GM23338 (cell line): ENCODE results near the gene SNAI1. TPM values are rescaled to one million over a fixed set of nuclear protein-coding genes. Genes with fewer than 3 reads are reported as not detected.

ENCODE experiments used
- ATAC-seq: fragments of 200-7000 bp; cut with Tn5 transposase; 3 replicates; pipeline ENCODE4 v1.9.1; 2020
- DNase-seq: peaks from one replicate; pipeline ENCODE4 v3.0.0-alpha.2; 2015; ENCODE audit warnings: low spot score
- H2AFZ ChIP-seq: fragments of 200-600 bp; sonication (generic); 2 replicates; pipeline ENCODE4 v1.8.0; 2016; ENCODE audit warnings: antibody characterized with exemption, mild to moderate bottlenecking, moderate library complexity
- H3F3A ChIP-seq: fragments of 200-600 bp; sonication (generic); replicated peaks from 2 replicates; pipeline ENCODE4 v1.8.0; 2017; ENCODE audit warnings: antibody characterized with exemption, mixed run types, low read depth
- H3K27ac ChIP-seq: fragments of 200-600 bp; sonication (generic); 2 replicates; pipeline ENCODE4 v1.6.1; 2016; ENCODE audit warnings: low read depth
- H3K27me3 ChIP-seq: fragments of 200-600 bp; sonication (generic); 2 replicates; pipeline ENCODE4 v1.8.0; 2016; ENCODE audit warnings: mild to moderate bottlenecking, mixed run types, moderate library complexity; ENCODE audit not compliant: insufficient read depth
- H3K36me3 ChIP-seq: fragments of 200-600 bp; sonication (generic); 2 replicates; pipeline ENCODE4 v1.8.0; 2016; ENCODE audit warnings: mild to moderate bottlenecking; ENCODE audit not compliant: insufficient read depth
- H3K4me1 ChIP-seq: fragments of 200-600 bp; sonication (generic); 2 replicates; pipeline ENCODE4 v1.8.0; 2016; ENCODE audit warnings: mild to moderate bottlenecking, moderate library complexity; ENCODE audit not compliant: insufficient read depth
- H3K4me2 ChIP-seq: fragments of 200-600 bp; sonication (generic); 2 replicates; pipeline ENCODE4 v1.7.1; 2017; ENCODE audit warnings: mixed run types
- H3K4me3 ChIP-seq: fragments of 200-600 bp; sonication (generic); 2 replicates; pipeline ENCODE4 v1.6.1; 2016; ENCODE audit warnings: mixed run types
- H3K79me2 ChIP-seq: fragments of 200-600 bp; sonication (generic); replicated peaks from 2 replicates; pipeline ENCODE4 v1.8.0; 2017; ENCODE audit warnings: mild to moderate bottlenecking; ENCODE audit not compliant: insufficient read depth
- H3K9me2 ChIP-seq: fragments of 200-600 bp; sonication (generic); 2 replicates; pipeline ENCODE4 v1.8.0; 2017; ENCODE audit not compliant: insufficient read depth
- H4K20me1 ChIP-seq: fragments of 200-600 bp; sonication (generic); replicated peaks from 2 replicates; pipeline ENCODE4 v1.8.0; 2017; ENCODE audit warnings: mild to moderate bottlenecking; ENCODE audit not compliant: insufficient read depth
- H3K27ac Mint-ChIP-seq: 2 replicates; pipeline ENCODE4 v1.8.0; 2020; ENCODE audit warnings: inconsistent platforms, mild to moderate bottlenecking, moderate library complexity, mixed read lengths
- H3K27me3 Mint-ChIP-seq: 3 replicates; pipeline ENCODE4 v1.8.0; 2022; ENCODE audit warnings: low read depth, mild to moderate bottlenecking, moderate library complexity, mixed read lengths, inconsistent platforms; ENCODE audit not compliant: insufficient read depth, poor library complexity
- H3K36me3 Mint-ChIP-seq: 3 replicates; pipeline ENCODE4 v1.8.0; 2021; ENCODE audit warnings: low read depth, mild to moderate bottlenecking, inconsistent platforms, moderate library complexity, mixed read lengths
- H3K4me1 Mint-ChIP-seq: 3 replicates; pipeline ENCODE4 v1.8.0; 2020; ENCODE audit warnings: mild to moderate bottlenecking, inconsistent platforms, mixed read lengths
- H3K4me3 Mint-ChIP-seq: 3 replicates; pipeline ENCODE4 v1.8.0; 2021; ENCODE audit warnings: moderate library complexity, mild to moderate bottlenecking, inconsistent platforms, mixed read lengths
- H3K9me3 Mint-ChIP-seq: 3 replicates; pipeline ENCODE4 v1.8.0; 2020; ENCODE audit warnings: moderate library complexity, mild to moderate bottlenecking, inconsistent platforms, mixed read lengths
- CREB1 ChIP-seq: fragments of 250-450 bp; sonication (Bioruptor Pico); IDR thresholded peaks from 2 replicates; pipeline ENCODE4 v1.5.0; 2020; ENCODE audit warnings: low read depth, mild to moderate bottlenecking, moderate library complexity
- EZH2 ChIP-seq: fragments of 200-600 bp; sonication (generic); IDR thresholded peaks from one replicate; pipeline ENCODE4 v1.8.0; 2017; ENCODE audit warnings: antibody characterized with exemption, mild to moderate bottlenecking, low read depth; ENCODE audit not compliant: unreplicated experiment
- EZH2phosphoT487 ChIP-seq: fragments of 200-600 bp; sonication (generic); IDR thresholded peaks from one replicate; pipeline ENCODE4 v1.8.1; 2018; ENCODE audit warnings: antibody characterized with exemption; ENCODE audit not compliant: unreplicated experiment
- JUNB ChIP-seq: IDR thresholded peaks from one replicate; pipeline ENCODE4 v1.6.1; 2016; ENCODE audit warnings: antibody characterized with exemption; ENCODE audit not compliant: unreplicated experiment
- NANOG ChIP-seq: IDR thresholded peaks from 2 replicates; pipeline ENCODE4 v1.6.1; 2016; ENCODE audit warnings: antibody characterized with exemption, borderline replicate concordance
- POLR2AphosphoS5 ChIP-seq: IDR thresholded peaks from 2 replicates; pipeline ENCODE4 v1.6.1; 2016; ENCODE audit warnings: antibody characterized with exemption, low read depth
- STAT1 ChIP-seq: IDR thresholded peaks from one replicate; pipeline ENCODE4 v1.6.1; 2016; ENCODE audit warnings: antibody characterized with exemption; ENCODE audit not compliant: unreplicated experiment
- ZNF114 ChIP-seq: fragments of 250-450 bp; sonication (Bioruptor Pico); IDR thresholded peaks from 2 replicates; pipeline ENCODE4 v1.5.0; 2020; ENCODE audit warnings: mild to moderate bottlenecking, moderate library complexity
- ZNF331 ChIP-seq: fragments of 250-450 bp; sonication (Bioruptor Pico); IDR thresholded peaks from 2 replicates; pipeline ENCODE4 v1.5.0; 2020; ENCODE audit warnings: low read depth, mild to moderate bottlenecking, moderate library complexity
- polyA plus RNA-seq: library from polyadenylated mRNA; unstranded; fragments of >200 nt; fragmentation: Nextera tagmentation; extraction: Ambion mirVana; gene quantifications from 2 replicates; pipeline ENCODE4 v1.2.1, GENCODE V29; 2016
- total RNA-seq: library from RNA; depleted of rRNA; stranded (reverse); fragments of >200 nt; shearing (Covaris generic); gene quantifications from 2 replicates; pipeline ENCODE4 v1.2.3, GENCODE V29; 2014
- TF ChIP-seq, protein P1 (sequence below): IDR thresholded peaks from one replicate; pipeline ENCODE4 v1.6.1; 2018; ENCODE audit warnings: antibody characterized with exemption; ENCODE audit not compliant: unreplicated experiment
- TF ChIP-seq, protein P2 (sequence below), 2 experiments: fragments of 200-600 bp in 1 of 2; sonication (generic) in 1 of 2; conservative IDR thresholded peaks; 2 replicates each; pipeline versions ENCODE4 v1.5.1 to v1.6.1; 2016 to 2017; ENCODE audit warnings: antibody characterized with exemption in 2 of 2, low read depth in 2 of 2, mild to moderate bottlenecking in 2 of 2, moderate library complexity in 1 of 2
- TF ChIP-seq, protein P3 (sequence below): fragments of 250-450 bp; sonication (Bioruptor Pico); IDR thresholded peaks from 2 replicates; pipeline ENCODE4 v1.5.0; 2020; ENCODE audit warnings: mild to moderate bottlenecking, moderate library complexity
- TF ChIP-seq, protein P4 (sequence below): IDR thresholded peaks from 2 replicates; pipeline ENCODE4 v1.6.1; 2016; ENCODE audit warnings: antibody characterized with exemption

SNAI1 gene
- total and polyA plus RNA-seq, 2 experiments from 2014 or later: 4.2 to 8.4 TPM

DNA sequence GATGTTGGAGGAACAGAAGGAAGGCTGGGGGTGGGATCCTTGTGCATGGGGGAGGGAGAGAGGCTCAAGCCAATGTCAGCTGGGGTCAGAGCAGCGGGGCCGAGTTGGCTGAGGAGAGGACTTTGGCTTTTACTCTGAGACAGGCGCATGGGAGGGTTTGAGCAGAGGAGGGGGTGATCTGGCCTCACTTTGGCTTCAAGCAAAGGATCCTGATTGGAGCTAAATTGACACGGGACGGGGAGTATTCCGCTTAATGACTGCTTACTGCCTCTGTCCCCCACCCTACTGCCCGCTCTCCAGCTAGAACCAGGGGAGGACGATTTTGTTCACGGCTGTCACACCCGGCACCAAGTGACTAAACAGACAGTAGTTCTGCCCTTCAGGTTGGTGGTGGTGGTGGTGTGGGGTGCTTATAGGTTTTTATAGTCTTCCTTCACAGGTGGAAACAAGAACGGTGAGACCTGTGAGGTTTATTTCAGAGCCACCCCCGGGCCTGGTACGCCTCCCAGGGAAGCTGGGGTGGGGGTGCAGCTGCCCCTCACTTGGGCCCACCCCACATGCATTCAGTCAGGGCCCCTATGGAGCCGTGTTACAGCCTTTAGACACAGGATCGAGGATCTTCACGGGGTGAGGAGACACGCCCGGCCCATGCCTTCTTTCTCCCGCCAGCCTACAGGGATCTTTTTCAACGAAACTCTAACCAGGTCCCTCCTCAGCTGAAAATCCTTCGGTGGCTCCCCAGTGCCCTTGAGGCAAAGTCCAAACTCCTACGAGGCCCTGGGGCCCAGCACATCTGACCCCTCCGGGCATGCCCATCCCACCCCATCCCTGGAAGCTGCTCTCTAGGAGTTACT lies 1.3 kb upstream of the SNAI1 start:
- Mint-ChIP-seq H3K27me3 (peaks cover 42% of the 10 kb centered on the region), H3K9me3 (peaks cover 3% of the 10 kb centered on the region; the same call in 1 of the 3 replicates), H3K36me3 (peaks cover 16% of the 10 kb centered on the region), H3K27ac (no peak overlapping the region), H3K4me3 (peak overlapping the region; percentile 62), H3K4me1 (peaks cover 60% of the 10 kb centered on the region)
- Histone ChIP-seq H3F3A (0 out of 2 replicates have a peak, but pooled peaks cover 14% of the 10 kb centered on the region), H3K79me2 (peaks cover 9% of the 10 kb centered on the region), H3K9me2 (no peaks in the 10 kb centered on the region), H2AFZ (peak overlapping the region; percentile 97; the same call in 1 of the 2 replicates), H3K27ac (no peak overlapping the region), H4K20me1 (0 out of 2 replicates have a peak, but pooled peaks cover 5% of the 10 kb centered on the region), H3K36me3 (no peaks in the 10 kb centered on the region), H3K4me3 (peak overlapping the region; percentile 90), H3K4me2 (peak overlapping the region; percentile 86), H3K4me1 (peaks cover 52% of the 10 kb centered on the region), H3K27me3 (peaks cover 41% of the 10 kb centered on the region)
- TF ChIP-seq EZH2phosphoT487 (no peak), POLR2AphosphoS5 (no peak), CREB1 (no peak), JUNB (no peak), NANOG (no peak), ZNF114 (no peak), EZH2 (no peak), STAT1 (no peak), ZNF331 (no peak)
- TF ChIP-seq, protein P1, sequence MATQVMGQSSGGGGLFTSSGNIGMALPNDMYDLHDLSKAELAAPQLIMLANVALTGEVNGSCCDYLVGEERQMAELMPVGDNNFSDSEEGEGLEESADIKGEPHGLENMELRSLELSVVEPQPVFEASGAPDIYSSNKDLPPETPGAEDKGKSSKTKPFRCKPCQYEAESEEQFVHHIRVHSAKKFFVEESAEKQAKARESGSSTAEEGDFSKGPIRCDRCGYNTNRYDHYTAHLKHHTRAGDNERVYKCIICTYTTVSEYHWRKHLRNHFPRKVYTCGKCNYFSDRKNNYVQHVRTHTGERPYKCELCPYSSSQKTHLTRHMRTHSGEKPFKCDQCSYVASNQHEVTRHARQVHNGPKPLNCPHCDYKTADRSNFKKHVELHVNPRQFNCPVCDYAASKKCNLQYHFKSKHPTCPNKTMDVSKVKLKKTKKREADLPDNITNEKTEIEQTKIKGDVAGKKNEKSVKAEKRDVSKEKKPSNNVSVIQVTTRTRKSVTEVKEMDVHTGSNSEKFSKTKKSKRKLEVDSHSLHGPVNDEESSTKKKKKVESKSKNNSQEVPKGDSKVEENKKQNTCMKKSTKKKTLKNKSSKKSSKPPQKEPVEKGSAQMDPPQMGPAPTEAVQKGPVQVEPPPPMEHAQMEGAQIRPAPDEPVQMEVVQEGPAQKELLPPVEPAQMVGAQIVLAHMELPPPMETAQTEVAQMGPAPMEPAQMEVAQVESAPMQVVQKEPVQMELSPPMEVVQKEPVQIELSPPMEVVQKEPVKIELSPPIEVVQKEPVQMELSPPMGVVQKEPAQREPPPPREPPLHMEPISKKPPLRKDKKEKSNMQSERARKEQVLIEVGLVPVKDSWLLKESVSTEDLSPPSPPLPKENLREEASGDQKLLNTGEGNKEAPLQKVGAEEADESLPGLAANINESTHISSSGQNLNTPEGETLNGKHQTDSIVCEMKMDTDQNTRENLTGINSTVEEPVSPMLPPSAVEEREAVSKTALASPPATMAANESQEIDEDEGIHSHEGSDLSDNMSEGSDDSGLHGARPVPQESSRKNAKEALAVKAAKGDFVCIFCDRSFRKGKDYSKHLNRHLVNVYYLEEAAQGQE: no peak
- TF ChIP-seq, protein P2, sequence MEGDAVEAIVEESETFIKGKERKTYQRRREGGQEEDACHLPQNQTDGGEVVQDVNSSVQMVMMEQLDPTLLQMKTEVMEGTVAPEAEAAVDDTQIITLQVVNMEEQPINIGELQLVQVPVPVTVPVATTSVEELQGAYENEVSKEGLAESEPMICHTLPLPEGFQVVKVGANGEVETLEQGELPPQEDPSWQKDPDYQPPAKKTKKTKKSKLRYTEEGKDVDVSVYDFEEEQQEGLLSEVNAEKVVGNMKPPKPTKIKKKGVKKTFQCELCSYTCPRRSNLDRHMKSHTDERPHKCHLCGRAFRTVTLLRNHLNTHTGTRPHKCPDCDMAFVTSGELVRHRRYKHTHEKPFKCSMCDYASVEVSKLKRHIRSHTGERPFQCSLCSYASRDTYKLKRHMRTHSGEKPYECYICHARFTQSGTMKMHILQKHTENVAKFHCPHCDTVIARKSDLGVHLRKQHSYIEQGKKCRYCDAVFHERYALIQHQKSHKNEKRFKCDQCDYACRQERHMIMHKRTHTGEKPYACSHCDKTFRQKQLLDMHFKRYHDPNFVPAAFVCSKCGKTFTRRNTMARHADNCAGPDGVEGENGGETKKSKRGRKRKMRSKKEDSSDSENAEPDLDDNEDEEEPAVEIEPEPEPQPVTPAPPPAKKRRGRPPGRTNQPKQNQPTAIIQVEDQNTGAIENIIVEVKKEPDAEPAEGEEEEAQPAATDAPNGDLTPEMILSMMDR (conservative IDR thresholded peaks at IDR 0.05; ENCODE audit: low read depth in 2 of 2): no peak
- TF ChIP-seq, protein P3, sequence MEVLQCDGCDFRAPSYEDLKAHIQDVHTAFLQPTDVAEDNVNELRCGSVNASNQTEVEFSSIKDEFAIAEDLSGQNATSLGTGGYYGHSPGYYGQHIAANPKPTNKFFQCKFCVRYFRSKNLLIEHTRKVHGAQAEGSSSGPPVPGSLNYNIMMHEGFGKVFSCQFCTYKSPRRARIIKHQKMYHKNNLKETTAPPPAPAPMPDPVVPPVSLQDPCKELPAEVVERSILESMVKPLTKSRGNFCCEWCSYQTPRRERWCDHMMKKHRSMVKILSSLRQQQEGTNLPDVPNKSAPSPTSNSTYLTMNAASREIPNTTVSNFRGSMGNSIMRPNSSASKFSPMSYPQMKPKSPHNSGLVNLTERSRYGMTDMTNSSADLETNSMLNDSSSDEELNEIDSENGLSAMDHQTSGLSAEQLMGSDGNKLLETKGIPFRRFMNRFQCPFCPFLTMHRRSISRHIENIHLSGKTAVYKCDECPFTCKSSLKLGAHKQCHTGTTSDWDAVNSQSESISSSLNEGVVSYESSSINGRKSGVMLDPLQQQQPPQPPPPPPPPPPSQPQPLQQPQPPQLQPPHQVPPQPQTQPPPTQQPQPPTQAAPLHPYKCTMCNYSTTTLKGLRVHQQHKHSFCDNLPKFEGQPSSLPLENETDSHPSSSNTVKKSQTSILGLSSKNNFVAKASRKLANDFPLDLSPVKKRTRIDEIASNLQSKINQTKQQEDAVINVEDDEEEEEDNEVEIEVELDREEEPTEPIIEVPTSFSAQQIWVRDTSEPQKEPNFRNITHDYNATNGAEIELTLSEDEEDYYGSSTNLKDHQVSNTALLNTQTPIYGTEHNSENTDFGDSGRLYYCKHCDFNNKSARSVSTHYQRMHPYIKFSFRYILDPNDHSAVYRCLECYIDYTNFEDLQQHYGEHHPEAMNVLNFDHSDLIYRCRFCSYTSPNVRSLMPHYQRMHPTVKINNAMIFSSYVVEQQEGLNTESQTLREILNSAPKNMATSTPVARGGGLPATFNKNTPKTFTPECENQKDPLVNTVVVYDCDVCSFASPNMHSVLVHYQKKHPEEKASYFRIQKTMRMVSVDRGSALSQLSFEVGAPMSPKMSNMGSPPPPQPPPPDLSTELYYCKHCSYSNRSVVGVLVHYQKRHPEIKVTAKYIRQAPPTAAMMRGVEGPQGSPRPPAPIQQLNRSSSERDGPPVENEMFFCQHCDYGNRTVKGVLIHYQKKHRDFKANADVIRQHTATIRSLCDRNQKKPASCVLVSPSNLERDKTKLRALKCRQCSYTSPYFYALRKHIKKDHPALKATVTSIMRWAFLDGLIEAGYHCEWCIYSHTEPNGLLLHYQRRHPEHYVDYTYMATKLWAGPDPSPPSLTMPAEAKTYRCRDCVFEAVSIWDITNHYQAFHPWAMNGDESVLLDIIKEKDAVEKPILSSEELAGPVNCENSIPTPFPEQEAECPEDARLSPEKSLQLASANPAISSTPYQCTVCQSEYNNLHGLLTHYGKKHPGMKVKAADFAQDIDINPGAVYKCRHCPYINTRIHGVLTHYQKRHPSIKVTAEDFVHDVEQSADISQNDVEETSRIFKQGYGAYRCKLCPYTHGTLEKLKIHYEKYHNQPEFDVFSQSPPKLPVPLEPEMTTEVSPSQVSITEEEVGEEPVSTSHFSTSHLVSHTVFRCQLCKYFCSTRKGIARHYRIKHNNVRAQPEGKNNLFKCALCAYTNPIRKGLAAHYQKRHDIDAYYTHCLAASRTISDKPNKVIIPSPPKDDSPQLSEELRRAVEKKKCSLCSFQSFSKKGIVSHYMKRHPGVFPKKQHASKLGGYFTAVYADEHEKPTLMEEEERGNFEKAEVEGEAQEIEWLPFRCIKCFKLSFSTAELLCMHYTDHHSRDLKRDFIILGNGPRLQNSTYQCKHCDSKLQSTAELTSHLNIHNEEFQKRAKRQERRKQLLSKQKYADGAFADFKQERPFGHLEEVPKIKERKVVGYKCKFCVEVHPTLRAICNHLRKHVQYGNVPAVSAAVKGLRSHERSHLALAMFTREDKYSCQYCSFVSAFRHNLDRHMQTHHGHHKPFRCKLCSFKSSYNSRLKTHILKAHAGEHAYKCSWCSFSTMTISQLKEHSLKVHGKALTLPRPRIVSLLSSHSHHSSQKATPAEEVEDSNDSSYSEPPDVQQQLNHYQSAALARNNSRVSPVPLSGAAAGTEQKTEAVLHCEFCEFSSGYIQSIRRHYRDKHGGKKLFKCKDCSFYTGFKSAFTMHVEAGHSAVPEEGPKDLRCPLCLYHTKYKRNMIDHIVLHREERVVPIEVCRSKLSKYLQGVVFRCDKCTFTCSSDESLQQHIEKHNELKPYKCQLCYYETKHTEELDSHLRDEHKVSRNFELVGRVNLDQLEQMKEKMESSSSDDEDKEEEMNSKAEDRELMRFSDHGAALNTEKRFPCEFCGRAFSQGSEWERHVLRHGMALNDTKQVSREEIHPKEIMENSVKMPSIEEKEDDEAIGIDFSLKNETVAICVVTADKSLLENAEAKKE (CRISPR knock-in tag): no peak
- TF ChIP-seq, protein P4, sequence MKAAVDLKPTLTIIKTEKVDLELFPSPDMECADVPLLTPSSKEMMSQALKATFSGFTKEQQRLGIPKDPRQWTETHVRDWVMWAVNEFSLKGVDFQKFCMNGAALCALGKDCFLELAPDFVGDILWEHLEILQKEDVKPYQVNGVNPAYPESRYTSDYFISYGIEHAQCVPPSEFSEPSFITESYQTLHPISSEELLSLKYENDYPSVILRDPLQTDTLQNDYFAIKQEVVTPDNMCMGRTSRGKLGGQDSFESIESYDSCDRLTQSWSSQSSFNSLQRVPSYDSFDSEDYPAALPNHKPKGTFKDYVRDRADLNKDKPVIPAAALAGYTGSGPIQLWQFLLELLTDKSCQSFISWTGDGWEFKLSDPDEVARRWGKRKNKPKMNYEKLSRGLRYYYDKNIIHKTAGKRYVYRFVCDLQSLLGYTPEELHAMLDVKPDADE: no peak
- no peak for ATAC-seq
- DNase-seq: no peak
